Measurements from ENCODE around the gene SPARC.

SPARC gene

GRCh38 chr5:151676314-151676712 is 10.4 kb downstream of the SPARC start:
- Histone ChIP-seq H3K4me1 (ENCODE audit: control insufficient read depth, insufficient read depth, low read length) (peaks cover 8% of the 10 kb centered on the region), H3K9me3 (ENCODE audit: control insufficient read depth, low read length) (no peaks in the 10 kb centered on the region), H3K9ac (ENCODE audit: low read length) (no peak overlapping the region), H3K36me3 (ENCODE audit: control insufficient read depth, insufficient read depth, low read length) (no peaks in the 10 kb centered on the region), H3K4me3 (ENCODE audit: low read length) (no peak overlapping the region), H3K27me3 (ENCODE audit: control insufficient read depth, insufficient read depth, low read length) (no peaks in the 10 kb centered on the region)

DNA sequence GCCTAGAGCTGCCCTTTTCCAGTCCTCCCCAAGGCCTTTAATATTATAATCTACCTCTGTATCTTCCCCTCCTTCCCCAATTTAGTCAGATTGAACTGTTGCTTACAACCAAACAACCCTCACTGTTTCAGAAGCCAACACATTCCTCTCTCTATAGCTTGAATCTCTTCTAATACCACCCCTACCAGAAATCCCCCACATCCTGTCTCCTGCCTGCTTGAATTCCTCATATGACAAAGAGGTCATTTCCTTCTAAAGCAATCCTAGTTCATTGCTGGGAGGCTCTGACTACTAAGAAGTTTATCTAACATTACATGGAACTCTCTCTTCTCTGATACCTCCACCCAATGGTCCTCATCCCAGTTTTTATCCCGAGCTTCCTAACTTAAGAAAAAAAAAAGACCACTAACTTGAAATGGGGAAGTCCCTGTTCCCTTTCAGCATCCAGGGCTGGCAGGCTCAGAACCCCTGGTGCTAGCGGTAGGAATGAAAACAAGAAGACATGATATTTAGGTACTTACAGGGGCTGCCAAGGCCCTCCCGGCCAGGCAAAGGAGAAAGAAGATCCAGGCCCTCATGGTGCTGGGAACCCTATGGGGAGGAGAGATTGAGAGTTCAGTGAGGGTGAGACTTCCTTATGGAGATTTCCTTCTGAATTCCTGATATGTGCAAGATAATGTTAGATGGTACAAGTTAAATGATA is 11.0 kb downstream of the SPARC start:
- Histone ChIP-seq H3K36me3 (ENCODE audit: control insufficient read depth, insufficient read depth, low read length) (no peaks in the 10 kb centered on the region), H3K9ac (ENCODE audit: low read length) (no peak overlapping the region), H3K9me3 (ENCODE audit: control insufficient read depth, low read length) (no peaks in the 10 kb centered on the region), H3K4me3 (ENCODE audit: low read length) (no peak overlapping the region), H3K27me3 (ENCODE audit: control insufficient read depth, insufficient read depth, low read length) (no peaks in the 10 kb centered on the region), H3K4me1 (ENCODE audit: control insufficient read depth, insufficient read depth, low read length) (peaks cover 2% of the 10 kb centered on the region)

DNA sequence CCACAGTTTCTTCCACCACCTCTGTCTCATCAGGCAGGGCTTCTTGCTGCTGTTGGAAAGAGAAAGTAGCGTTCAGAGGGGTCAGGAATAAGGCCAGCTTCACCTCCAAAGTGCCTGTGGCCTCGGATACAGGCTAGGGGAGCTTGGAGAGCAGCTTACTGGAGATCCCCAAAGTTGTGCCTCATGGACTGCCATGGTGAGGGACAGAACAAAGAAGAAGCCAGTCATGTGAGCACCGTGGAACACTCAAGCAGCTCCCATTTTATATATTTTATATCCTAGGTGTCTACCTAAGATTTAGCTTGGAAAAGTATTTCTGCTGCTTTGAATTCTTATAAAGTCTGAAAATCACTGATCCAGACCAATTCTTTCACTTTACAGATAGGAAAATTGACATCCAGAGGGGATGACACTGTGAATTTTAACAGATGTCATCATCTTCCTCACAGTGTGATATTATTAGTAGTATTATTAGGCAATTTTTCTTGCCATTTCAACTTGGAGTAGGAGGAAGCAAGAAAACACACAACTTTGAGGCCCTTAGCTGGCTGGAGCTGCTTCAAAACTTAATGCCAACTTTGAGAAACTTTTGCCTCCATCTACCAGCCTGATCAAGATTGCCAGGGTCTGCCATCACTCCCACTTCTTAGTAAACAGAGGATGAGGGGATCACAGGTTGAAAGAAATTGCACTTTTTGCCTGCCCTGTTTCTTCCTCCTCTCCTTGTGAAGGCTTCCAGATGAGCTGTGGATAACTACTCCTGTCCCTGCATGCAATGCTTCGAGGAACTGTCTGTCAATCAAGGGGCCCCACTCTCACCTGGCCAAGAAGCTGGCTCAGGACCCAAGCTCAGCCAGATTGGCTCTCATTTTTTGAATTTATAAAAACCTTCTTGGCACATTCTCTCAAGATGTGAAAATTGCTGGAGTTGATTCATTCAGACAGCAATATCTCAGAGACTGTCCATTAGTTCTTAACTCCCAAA is 11.8 kb downstream of the SPARC start:
- Histone ChIP-seq H3K4me1 (ENCODE audit: control insufficient read depth, insufficient read depth, low read length) (no peaks in the 10 kb centered on the region), H3K4me3 (ENCODE audit: low read length) (no peak overlapping the region), H3K9me3 (ENCODE audit: control insufficient read depth, low read length) (no peaks in the 10 kb centered on the region), H3K27me3 (ENCODE audit: control insufficient read depth, insufficient read depth, low read length) (no peaks in the 10 kb centered on the region), H3K36me3 (ENCODE audit: control insufficient read depth, insufficient read depth, low read length) (no peaks in the 10 kb centered on the region), H3K9ac (ENCODE audit: low read length) (no peak overlapping the region)

GRCh38 chr5:151673421-151673820 is 13.3 kb downstream of the SPARC start:
- Histone ChIP-seq H3K27me3 (ENCODE audit: control insufficient read depth, insufficient read depth, low read length) (no peaks in the 10 kb centered on the region), H3K9ac (ENCODE audit: low read length) (no peak overlapping the region), H3K4me3 (ENCODE audit: low read length) (no peak overlapping the region), H3K9me3 (ENCODE audit: control insufficient read depth, low read length) (no peaks in the 10 kb centered on the region), H3K36me3 (ENCODE audit: control insufficient read depth, insufficient read depth, low read length) (no peaks in the 10 kb centered on the region), H3K4me1 (ENCODE audit: control insufficient read depth, insufficient read depth, low read length) (no peaks in the 10 kb centered on the region)

DNA sequence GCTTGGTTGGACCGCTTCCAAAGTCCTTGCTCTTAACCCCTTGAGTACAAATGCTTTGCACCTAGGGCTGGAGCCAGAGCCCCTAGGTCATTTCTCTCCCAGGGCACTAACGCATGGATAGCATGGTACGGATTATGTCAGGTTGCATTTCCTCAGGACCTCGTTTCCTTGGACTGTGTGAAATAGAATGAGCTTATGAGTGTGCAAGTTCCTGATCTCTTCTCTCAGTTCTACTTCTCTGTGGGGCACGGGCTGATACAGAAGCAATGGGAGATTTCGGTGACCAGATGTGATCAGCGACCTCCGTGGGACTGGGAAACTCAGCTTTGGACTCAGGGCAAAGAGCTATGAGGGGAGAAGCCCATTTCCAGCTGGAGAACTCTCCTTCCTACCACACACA is 14.2 kb downstream of the SPARC start:
- Histone ChIP-seq H3K9ac (ENCODE audit: low read length) (no peak overlapping the region), H3K27me3 (ENCODE audit: control insufficient read depth, insufficient read depth, low read length) (no peaks in the 10 kb centered on the region), H3K4me3 (ENCODE audit: low read length) (no peak overlapping the region), H3K4me1 (ENCODE audit: control insufficient read depth, insufficient read depth, low read length) (no peaks in the 10 kb centered on the region), H3K36me3 (ENCODE audit: control insufficient read depth, insufficient read depth, low read length) (no peaks in the 10 kb centered on the region), H3K9me3 (ENCODE audit: control insufficient read depth, low read length) (no peaks in the 10 kb centered on the region)

DNA sequence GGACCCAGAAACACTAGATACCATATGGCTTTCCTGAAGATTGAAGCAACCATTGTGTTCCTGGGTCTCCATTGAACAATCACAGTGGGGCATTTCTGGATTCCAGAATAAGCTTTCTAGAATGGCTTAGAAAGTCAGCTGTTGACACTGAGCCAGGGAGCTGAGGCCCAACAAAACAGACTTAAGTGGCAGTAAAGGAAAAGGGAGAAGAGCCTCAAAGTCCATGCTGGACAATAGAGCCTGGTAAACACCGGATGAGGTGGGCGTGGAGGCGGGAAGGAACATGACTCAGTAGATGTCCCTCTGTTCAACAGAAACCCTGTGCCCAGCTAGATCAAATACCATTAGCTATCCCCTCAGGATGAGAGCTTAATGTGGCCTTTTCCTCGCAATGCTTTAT is 14.8 kb downstream of the SPARC start:
- Histone ChIP-seq H3K36me3 (ENCODE audit: control insufficient read depth, insufficient read depth, low read length) (no peaks in the 10 kb centered on the region), H3K4me1 (ENCODE audit: control insufficient read depth, insufficient read depth, low read length) (no peaks in the 10 kb centered on the region), H3K9ac (ENCODE audit: low read length) (no peak overlapping the region), H3K4me3 (ENCODE audit: low read length) (no peak overlapping the region), H3K9me3 (ENCODE audit: control insufficient read depth, low read length) (no peaks in the 10 kb centered on the region), H3K27me3 (ENCODE audit: control insufficient read depth, insufficient read depth, low read length) (no peaks in the 10 kb centered on the region)

- Histone ChIP-seq H3K4me3 (ENCODE audit: low read length) (no peak overlapping the region), H3K4me1 (ENCODE audit: control insufficient read depth, insufficient read depth, low read length) (no peaks in the 10 kb centered on the region), H3K36me3 (ENCODE audit: control insufficient read depth, insufficient read depth, low read length) (no peaks in the 10 kb centered on the region), H3K9me3 (ENCODE audit: control insufficient read depth, low read length) (no peaks in the 10 kb centered on the region), H3K27me3 (ENCODE audit: control insufficient read depth, insufficient read depth, low read length) (no peaks in the 10 kb centered on the region), H3K9ac (ENCODE audit: low read length) (no peak overlapping the region)
Measured at GRCh38 chr5:151670953-151671636, 15.6 kb downstream of the SPARC start.

DNA sequence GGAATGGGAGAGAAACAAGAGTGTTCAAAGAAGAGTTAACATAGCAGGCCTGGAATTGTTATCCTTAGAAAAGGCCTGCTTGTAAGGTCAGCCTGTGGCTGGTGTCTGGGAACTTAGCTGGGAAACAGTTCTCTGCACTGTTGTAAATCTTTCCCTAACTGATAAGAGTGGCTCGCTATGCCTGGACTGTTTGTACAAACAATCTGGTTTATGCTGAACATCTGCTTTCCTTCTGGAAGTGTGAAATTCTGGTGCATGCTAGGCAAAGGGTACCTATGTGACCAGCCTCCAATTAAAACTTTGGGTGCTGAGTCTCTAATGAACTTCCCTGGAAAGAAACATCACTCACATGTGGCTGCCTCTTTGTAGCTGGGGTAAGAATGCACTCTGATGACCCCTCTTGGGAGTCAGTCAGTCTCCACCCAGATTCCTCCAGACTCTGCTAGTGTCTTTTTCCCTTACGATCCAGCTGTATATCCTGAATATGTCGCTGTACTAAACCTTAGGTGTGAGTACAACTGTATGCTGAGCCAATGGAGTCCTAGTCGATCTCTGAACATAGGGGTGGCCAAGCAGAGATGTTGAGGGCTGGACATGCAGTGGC is 16.5 kb downstream of the SPARC start:
- H3K36me3 ChIP-seq (ENCODE audit: control insufficient read depth, insufficient read depth, low read length): no peaks in the 10 kb centered on the region
- no peak overlapping the region for H3K9ac ChIP-seq (ENCODE audit: low read length)
- peaks cover 8% of the 10 kb centered on the region for H3K4me1 ChIP-seq (ENCODE audit: control insufficient read depth, insufficient read depth, low read length)

DNA sequence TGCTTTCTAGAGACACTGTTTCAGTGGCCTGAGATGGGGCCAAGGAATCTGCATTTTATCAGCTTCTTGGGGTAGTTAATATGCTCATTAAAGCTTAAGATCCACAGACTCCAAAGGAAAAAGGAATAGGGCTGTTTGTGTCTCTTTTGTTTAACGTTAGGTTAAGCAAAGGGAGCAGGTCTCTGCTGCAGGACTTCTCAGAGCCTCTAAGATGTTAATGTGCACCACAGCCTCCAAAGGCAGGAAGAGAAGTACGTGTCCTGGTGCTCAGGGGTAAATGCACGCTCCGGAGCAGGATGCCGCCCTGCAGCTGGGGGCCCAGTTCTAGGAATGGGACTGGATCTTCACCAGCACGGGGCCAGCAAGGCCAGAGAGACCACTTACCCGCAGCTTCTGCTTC is 19.6 kb downstream of the SPARC start:
- H3K9ac ChIP-seq (ENCODE audit: low read length): no peak overlapping the region
- H3K27me3 ChIP-seq (ENCODE audit: control insufficient read depth, insufficient read depth, low read length): no peaks in the 10 kb centered on the region
- H3K4me1 ChIP-seq (ENCODE audit: control insufficient read depth, insufficient read depth, low read length): peaks cover 16% of the 10 kb centered on the region
- no peak overlapping the region for H3K4me3 ChIP-seq (ENCODE audit: low read length)
- H3K36me3 ChIP-seq (ENCODE audit: control insufficient read depth, insufficient read depth, low read length): no peaks in the 10 kb centered on the region
- H3K9me3 ChIP-seq (ENCODE audit: control insufficient read depth, low read length): no peaks in the 10 kb centered on the region

More for the DNA sequence above, 16.5 kb downstream of the SPARC start:
- H3K4me3 ChIP-seq (ENCODE audit: low read length): no peak overlapping the region
- no peaks in the 10 kb centered on the region for H3K27me3 ChIP-seq (ENCODE audit: control insufficient read depth, insufficient read depth, low read length)
- H3K9me3 ChIP-seq (ENCODE audit: control insufficient read depth, low read length): no peaks in the 10 kb centered on the region

- Histone ChIP-seq H3K36me3 (ENCODE audit: control insufficient read depth, insufficient read depth, low read length) (no peaks in the 10 kb centered on the region), H3K4me1 (ENCODE audit: control insufficient read depth, insufficient read depth, low read length) (peaks cover 16% of the 10 kb centered on the region)
Measured at GRCh38 chr5:151665613-151666012, 21.1 kb downstream of the SPARC start.

DNA sequence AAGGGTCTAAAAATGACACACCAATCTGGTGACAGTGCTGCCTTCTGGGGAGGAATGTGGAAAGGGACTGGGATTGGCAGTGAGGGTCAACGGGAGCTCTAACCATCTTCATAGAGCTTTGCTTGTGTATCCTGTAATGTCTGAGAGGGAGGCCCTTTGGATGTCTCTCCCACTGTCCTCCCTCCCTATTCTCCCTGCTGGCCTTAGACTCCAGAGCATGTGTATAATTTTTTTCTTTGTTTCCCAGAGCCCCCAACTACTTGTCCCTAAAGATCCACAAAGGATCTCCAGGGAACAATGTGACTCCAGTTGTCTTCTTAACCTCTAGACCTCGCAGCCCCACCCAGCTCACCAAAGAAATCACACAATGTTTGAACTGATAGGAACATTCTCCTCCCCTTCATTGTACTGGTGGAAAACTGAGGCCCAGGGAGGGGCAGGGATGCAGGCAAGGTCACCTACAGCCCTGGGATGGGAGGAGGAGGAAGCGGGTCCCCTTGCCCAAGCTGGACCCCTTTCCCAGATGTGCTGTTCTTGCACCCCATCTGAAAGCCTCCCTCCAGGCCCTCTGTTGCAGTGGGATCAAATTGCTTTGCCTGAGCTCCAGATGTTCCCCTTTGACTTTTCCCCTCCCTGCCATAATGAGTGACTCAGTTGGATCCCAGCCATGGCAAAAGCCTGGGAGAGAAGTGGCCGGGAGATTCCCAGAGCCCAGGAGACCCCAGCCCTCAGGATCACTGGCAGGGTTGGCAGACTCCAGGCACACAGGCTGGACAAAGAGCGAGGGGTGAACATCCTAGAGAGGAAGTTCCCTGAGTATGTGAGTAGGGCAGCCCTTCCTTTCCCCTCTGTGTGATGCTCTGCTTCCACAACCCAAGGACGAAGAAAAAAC is 21.8 kb downstream of the SPARC start:
- Histone ChIP-seq H3K9ac (ENCODE audit: low read length) (no peak overlapping the region), H3K4me3 (ENCODE audit: low read length) (no peak overlapping the region), H3K36me3 (ENCODE audit: control insufficient read depth, insufficient read depth, low read length) (no peaks in the 10 kb centered on the region), H3K9me3 (ENCODE audit: control insufficient read depth, low read length) (no peaks in the 10 kb centered on the region), H3K4me1 (ENCODE audit: control insufficient read depth, insufficient read depth, low read length) (peaks cover 16% of the 10 kb centered on the region), H3K27me3 (ENCODE audit: control insufficient read depth, insufficient read depth, low read length) (no peaks in the 10 kb centered on the region)

More at GRCh38 chr5:151665613-151666012, 21.1 kb downstream of the SPARC start:
- no peak overlapping the region for H3K9ac ChIP-seq (ENCODE audit: low read length)
- no peaks in the 10 kb centered on the region for H3K9me3 ChIP-seq (ENCODE audit: control insufficient read depth, low read length)
- H3K4me3 ChIP-seq (ENCODE audit: low read length): no peak overlapping the region
- H3K27me3 ChIP-seq (ENCODE audit: control insufficient read depth, insufficient read depth, low read length): no peaks in the 10 kb centered on the region

All from mucosa of stomach (tissue), 1 donor.